Stimulated activated CD4-positive, alpha-beta T cell treated with anti-CD3 and anti-CD28 coated beads, Interleukin-12 subunit alpha, Interleukin-12 subunit beta, amount 100 ng/mL, for 48 hours (primary cell): ENCODE data around the gene NME7.
A peak's percentile ranks its signal among the peaks of the same experiment; 100 is the strongest.
"Not testable (repeated sequence)": the region's sequence is repeated elsewhere in the genome, so short reads cannot be mapped to it uniquely, and the experiment has no call there.

Experiments
- DNase-seq, 3 donors: peaks; one replicate each; pipeline ENCODE4 v3.0.0-alpha.2; 2020; ENCODE audit warnings: low read depth in 2 of 3, low spot score in 1 of 3

Gene NME7, protein sequence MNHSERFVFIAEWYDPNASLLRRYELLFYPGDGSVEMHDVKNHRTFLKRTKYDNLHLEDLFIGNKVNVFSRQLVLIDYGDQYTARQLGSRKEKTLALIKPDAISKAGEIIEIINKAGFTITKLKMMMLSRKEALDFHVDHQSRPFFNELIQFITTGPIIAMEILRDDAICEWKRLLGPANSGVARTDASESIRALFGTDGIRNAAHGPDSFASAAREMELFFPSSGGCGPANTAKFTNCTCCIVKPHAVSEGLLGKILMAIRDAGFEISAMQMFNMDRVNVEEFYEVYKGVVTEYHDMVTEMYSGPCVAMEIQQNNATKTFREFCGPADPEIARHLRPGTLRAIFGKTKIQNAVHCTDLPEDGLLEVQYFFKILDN

DNA sequence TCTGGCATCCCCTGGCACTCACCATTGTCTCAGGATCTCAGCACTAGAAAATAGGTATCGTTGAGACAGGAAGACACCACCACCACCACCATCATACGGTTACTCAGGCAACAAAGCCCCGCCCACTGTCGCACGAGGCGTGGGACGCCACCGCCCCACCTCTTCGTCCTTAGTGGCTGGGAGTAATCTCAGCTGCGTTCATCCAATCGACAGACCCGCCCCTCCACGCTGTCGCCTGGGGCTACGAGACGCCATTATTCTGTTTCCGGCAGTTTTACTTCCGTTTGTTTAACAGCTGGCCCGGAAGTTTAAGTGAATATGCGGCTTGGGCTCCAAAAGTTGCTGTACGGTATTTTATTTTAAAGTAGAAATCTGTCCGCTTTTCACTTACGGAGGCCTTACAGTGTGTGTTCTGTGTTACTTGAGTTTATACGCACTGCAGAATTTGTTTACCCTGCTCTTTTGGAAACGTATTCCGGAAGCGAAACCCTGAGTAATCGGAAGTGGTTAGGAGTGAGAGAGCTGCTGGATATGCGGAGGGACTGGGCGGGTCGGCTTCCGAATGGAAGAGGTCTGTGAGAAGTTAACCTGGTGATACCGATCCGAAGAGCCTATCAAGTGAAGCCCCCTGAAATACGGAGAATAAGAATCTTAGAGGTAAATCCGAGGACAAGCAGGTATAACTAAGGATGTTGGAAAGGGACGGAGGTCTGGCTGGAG lies at the start of gene NME7, which contains the start of gene BLZF1:
Gene NME7 (minus strand): TSS at position 112 of the 720 bp plus-strand sequence. CDS start 87 bp downstream, at position 25.
Gene BLZF1 (plus strand): TSS at position 510 of the 720 bp plus-strand sequence. CDS start 1,328 bp downstream, outside the sequence.
- DNase-seq = peak; percentile 96 to 98 (median 96)

DNA sequence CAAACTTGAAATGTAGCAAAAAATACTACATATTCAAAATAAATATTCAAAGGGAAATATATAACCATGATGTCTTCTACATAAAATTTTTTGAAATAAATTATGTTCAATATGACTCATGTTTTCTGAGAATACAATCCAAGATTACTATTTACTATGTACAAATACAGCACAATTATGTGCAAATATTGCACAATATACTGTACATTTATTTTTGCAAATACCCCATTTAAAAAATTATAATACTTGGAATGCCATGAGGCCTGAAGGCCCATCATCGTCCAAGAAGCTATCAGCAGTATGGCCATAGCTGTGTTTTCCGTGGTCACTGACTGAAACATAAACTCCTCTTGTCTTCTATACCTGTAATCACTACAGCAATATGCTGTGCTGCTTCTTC lies 47.4 kb upstream of the NME7 start:
- DNase-seq = no peak

DNA sequence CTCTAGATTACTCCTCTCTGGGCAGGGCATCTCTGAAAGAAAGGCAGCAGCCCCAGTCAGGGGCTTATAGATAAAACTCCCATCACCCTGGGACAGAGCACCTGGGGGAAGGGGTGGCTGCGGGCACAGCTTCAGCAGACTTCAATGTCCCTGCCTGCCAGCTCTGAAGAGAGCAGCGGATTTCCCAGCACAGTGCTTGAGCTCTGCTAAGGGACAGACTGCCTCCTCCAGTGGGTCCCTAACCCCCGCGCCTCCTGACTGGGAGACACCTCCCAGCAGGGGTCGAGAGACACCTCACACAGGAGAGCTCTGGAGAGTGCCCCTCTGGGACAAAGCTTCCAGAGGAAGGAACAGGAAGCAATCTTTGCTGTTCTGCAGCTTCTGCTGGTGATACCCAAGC lies 40.7 kb upstream of the NME7 start:
- not testable (repeated sequence) for DNase-seq

DNA sequence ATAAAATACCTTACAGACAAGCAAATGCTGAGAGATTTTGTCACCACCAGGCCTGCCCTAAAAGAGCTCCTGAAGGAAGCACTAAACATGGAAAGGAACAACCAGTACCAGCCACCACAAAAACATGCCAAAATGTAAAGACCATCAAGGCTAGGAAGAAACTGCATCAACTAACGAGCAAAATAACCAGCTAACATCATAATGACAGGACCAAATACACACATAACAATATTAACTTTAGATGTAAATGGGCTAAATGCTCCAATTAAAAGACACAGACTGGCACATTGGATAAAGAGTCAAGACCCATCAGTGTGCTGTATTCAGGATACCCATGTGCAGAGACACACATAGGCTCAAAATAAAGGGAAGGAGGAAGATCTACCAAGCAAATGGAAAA lies 35.0 kb upstream of the NME7 start:
- DNase-seq = not testable (repeated sequence)

DNA sequence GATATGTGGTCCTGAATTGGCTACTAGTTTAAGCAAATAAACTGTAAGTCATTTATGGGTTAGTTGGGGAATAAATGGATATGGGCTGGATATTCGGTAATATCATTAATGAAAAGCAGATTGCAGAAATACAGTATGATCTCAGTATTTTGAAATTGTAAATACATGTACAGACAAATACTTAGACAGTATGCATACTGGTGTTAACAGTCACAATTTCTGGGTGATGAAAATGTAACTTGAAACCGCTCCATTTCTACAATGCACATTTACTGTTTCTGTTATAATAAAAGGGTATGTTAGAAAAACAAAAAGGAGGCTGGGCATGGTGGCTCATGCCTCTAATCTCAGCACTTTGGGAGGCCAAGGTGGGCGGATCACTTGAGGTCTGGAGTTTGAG lies 28.4 kb upstream of the NME7 start:
- no peak for DNase-seq

DNA sequence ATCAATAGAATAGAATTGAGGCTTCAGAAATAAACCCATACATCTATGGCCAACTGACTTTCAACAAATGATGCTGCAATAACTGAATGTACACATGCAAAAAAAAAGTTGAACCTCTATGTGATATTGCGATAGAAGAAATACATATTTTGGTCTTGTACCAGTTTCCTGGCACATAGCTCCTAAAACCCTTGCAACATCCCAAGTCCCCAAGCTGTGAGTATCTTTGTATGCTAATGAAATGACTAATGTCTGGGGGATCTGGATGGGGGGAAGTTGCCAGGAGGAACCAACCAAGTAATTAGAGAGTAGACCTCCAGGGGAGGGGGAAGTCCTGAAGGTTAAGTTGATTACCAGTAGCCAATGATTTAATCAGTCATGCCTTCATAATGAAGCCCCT lies 24.8 kb upstream of the NME7 start:
- DNase-seq = no peak

DNA sequence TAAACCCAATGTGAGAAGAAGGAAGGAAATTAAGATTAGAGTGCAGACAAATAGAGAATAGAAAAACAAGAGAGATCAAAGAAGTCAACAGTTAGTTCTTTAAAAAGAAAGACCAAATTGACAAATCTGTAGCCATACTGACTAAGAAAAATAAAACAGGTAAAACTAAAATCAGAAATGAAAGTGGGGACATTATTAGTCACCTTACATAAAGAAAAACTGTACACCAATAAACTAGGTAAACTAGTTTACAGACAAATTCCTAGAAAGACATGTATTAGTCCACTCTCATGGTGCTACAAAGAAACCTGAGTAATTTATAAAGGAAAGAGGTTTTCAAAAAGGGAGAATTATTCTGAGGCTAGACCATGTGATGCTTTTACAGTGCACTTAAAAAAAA lies 22.7 kb upstream of the NME7 start:
- DNase-seq = no peak

DNA sequence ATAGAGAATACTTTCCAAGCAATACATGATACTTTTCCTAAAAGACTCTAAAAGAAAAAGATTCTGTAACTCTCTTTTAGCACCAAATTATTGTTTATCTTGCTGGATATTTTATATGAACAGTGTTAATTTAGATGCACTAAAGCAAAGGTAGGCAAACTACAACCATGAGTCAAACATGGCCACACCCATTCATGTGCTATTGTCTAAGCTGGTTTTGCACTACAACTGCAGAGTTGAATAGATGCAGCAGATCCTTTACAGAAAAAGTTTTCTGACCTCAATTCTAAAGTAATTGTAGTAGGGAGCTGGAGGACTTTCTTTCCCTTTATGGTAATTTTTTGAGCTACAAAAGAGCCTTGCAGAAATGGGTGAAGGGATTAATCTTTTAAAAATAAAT lies 19.8 kb upstream of the NME7 start:
- no peak for DNase-seq

DNA sequence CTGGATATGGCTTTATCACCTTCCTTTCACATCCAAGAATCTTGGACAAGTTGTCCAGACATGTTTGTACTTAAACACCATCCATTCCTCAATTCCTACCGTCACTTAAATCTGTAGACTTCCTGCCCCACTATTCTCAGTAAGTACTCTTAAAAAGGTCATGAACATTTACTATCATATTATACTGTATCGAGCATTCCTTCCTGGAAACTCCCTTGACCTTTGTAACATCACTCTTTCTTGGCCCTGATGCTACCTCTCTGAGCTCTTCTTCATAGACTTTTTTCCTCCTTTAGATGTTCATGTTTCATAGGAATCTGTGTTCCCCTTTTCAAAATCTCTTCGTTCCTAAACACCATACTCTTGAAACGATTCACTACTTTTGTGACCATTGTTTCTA lies 15.9 kb upstream of the NME7 start:
- no peak for DNase-seq

DNA sequence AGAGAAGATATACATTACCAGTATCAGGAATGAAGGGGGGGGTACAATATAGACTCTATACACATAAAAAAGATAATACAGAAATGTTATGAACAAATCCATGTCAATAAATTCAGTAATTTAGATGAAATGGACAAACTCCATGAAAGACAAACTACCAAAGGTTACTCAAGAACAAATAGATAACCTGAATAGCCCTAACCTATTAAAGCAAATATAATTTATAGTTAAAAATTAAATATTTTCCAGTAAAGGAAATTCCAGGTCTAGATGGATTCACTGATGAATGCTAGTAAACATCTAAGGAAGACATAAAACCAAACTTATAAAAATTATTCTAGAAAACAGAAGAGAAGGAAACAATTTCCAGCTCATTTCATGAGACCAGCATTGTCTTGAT lies 13.6 kb upstream of the NME7 start:
- no peak for DNase-seq

DNA sequence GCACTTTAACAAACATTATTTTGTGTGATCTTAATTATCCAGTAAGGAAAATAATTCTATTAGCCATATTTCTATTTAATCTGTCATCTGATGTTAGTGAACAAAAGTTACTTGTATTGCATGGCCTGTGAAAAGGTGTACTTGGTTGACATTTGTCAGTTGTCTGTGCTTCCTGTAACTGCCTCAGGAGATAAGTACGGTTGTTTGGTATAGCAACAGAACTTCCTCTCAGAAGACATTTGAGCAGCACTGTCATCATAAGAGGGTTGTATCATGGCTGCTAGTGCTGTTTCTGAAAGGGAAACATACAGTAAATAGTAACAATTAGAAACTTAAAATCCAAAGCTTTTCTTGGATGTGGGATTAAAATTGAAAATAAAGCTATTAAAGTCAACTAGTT lies 3.8 kb upstream of the NME7 start:
- no peak for DNase-seq

DNA sequence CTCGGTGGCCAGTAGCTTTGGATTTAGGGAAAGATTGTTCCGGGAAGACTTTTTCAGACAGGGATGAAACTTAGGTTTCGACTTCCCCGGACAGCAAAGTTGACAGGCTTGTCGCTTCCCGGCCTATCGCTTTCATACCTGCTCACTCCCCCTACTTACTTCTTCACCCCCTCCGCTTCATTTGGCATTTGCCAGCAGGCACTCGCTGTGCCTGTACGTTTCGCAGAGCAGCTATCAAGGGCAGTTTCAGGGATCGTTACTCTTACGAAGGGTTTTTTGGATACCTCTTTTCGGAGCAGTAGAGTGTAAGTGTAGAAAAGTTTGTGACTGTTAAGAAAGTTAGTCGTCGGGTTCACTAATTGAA lies 791 bp upstream of the NME7 start:
- DNase-seq = peak in 1 of 3 donors; percentile 15

DNA sequence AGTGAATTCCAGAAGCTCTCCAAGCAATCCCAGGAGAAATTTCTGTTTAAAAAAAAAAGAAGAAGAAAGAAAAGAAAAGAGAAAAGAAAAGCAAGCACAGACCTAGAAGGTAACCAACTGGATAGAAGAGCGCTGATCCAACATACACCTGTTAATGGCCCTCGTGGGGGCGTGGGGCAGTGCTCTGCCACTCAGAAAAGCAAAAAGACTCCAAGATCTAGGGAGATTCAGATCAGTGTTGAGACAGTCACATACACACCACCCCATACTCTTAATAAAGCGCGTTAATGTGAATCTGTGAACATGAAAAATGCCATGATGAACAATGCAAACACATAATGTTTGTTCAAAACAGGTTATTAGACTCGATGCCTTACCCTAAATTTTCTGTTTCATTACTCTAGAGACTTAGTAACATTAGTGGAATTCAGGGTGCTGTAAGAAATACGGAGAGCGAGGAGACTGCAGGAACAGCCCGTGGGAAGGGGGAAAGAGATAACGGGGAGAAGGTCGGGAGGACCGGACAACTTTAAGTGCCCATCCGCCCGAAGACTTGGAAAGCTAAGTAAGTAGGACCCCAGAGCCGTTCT lies 406 bp downstream of the NME7 start:
- no peak for DNase-seq

DNA sequence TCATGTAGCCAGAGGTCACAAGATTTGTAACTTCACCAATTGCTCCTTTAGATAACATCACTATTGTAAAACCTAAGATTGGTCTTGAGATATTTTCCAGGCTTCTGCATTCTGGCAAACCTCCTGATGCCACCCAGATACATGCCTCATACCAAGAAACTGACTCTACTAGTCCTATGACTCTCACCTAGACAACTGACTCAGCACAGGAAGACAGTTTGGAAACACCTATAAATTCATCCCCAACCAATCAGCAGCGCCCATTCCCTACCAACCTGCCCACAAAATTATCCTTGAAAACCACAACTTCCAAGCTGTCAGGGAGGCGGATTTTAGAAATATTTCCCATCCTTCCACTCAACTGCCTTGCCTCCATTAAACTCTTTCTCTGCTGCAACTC lies 2.6 kb downstream of the NME7 start:
- no peak for DNase-seq

DNA sequence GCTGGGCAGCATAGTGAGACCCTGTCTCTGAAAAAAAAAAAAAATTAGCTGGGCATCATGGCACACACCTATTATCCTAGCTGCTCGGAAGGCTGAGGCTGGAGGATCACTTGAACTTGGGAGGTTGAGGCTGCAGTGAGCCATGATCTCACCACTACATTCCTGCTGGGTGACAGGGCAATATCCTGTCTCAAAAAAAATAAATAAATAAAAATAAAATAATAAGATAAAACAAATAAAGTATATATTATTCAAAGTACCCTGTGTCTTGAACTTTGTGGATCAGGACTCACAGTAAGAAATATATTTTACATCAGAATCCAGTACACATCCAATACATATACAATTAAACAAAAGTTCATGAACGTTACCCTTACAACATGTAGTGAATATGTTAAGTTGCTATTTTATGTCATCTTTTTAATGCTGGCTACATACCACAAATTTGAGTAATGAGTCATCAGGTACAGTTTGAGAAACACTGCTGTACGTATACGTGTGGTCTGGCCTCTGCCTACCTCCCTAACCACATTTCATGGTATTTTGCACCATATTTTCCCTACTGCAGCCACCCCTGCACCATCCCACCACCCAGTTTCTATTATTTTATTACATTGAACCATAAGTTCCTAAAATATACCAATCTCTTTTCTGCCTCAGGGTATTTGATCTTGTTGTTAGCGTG lies 4.4 kb downstream of the NME7 start:
- DNase-seq = peak in 1 of 3 donors; percentile 20

DNA sequence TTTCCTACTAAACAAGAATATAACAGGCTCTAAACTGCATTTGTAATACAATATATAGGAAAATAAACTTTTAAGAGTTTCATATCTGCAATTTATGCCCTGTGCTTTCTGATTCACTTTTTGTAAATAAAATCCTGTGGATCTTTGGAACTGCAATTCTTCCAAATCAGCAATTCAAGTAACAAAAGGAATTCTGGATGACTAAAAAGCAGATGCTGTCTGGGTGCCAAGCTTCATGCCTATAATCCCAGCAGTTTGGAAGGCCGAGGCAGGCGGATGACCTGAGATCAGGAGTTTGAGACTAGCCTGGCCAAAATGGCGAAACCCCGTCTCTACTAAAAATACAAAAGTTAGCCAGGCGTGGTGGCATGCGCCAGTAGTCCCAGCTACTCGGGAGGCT lies 6.3 kb downstream of the NME7 start:
- no peak for DNase-seq

DNA sequence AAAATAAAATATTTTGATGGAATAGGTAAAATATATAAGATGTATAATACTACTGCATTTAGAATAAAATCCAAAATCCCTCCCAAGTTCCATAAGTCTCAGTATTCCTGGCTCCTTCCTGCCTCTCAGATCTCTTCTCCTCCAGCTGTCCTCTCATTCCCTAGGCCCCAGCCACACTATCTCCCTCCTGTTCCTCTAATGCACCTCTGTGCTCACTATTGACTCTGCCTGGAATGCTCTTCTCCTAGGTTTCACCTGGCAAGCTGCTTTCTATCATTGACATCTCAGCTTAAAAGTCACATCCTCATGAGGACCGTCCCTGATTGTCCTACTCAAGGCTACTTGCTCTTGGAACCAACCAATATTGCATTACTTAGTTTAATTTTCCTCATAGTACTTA lies 7.2 kb downstream of the NME7 start:
- no peak for DNase-seq

DNA sequence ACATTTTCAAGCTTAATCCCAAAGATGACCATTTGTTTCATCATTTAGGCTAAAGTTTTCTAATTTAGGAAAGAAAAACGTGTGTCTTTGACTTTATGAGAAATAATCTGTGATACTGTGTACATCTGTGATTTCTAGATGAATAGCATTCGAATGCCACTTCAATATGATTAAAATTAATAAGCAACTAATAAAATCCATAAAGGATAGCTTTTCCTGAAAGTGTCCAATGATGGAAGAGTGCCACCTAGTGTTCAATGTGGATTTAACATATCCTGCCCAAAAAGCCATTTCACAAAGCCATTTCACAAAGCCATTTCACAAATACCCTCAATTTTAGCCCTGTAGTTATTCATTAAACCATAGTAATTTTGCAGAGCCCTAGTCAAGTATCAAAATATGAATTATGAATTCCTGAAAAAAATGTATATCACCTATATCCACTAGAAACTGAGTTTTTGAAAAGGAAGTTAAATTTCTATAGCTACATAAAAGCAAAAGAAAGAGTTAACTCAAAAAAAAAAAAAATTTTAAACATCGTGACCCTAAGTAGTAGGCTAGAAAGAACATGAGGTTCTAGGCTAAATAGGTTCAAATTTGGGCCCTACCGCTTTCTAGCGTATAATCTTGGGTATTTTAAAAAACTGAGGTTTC lies 19.1 kb downstream of the NME7 start:
- DNase-seq = peak in 1 of 3 donors; percentile 49

DNA sequence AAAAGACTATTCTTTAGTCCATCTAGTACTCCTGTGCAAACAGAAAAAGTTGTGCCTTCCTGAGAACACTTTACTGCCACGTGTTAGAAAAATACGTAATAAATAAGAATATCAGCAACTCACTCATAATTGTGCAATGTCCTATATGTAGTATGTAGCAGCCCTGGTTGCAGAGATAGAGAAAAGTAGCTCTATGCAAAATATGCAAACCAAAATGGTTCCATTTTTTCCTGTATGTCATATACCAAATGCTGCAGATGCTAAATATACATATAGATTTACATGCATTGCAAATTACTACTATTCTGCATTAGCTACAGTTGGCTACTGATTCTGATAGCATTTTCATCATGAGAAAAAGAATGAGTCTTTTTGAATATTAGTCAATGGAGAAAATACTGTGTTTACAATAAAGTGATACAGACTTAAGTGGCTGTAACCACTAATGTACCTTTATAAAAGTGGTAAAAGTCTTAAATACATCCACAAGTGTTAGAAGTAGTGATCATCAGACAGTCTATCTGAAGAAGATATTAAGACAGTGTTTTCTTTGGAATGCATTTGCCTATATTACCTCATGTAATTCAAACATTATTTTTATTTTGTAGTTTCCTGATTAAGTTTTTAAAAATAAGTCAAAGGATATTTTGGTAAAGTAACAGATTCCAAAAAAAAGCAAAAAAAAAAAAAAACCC lies 19.8 kb downstream of the NME7 start:
- DNase-seq = no peak

DNA sequence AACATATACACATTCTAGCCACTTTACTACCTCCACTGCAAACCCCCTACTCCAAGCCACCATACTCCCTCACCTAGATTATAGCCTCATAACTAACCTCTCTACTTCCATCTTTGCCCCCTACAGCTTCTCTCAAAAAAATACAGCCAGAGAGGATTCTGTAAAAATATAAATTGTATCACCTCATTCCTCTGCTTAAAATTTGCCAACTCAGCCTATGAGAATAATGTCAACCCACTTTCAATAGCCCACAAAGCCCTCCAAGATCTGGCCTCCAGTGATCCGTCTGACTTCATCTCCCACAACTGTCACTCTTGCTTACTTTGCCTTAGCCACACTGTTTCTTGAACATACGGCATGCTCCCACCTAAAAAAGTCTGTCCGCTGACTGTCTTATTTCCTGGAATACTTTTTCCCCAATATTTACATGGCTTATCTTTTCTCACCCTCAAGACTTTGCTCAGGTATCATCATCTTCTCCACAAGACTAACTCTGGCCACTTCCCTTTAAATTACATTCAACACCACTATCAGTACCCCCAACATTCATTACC lies 21.5 kb downstream of the NME7 start:
- DNase-seq = no peak
